H9 (cell line): ENCODE measurements around the gene NFXL1. TPM values are rescaled to one million over a fixed set of nuclear protein-coding genes. Genes with fewer than 3 reads are reported as not detected.

Experiments used
- DNase-seq: peaks from one replicate; pipeline ENCODE4 v3.0.0-alpha.2; 2017
- H2AFZ ChIP-seq: one replicate; pipeline ENCODE4 v1.6.1; 2013; ENCODE audit warnings: mild to moderate bottlenecking, low read length, control low read depth, moderate library complexity
- H2AK5ac ChIP-seq: 2 replicates; pipeline ENCODE4 v1.6.1; 2013; ENCODE audit warnings: low read length, control low read depth, mixed read lengths; ENCODE audit not compliant: insufficient read length
- H2BK120ac ChIP-seq: one replicate; pipeline ENCODE4 v1.6.1; 2013; ENCODE audit warnings: low read depth, mild to moderate bottlenecking, low read length, control low read depth, inconsistent platforms; ENCODE audit not compliant: poor library complexity, severe bottlenecking
- H2BK12ac ChIP-seq: 2 replicates; pipeline ENCODE4 v1.6.1; 2013; ENCODE audit warnings: low read length, control low read depth, mixed read lengths, low read depth; ENCODE audit not compliant: insufficient read length
- H2BK15ac ChIP-seq: 2 replicates; pipeline ENCODE4 v1.6.1; 2013; ENCODE audit warnings: low read depth, low read length, control low read depth
- H2BK20ac ChIP-seq: one replicate; pipeline ENCODE4 v1.6.1; 2013; ENCODE audit warnings: low read depth, mild to moderate bottlenecking, low read length, control low read depth, inconsistent platforms; ENCODE audit not compliant: poor library complexity, severe bottlenecking
- H2BK5ac ChIP-seq: 2 replicates; pipeline ENCODE4 v1.6.1; 2013; ENCODE audit warnings: low read length, control low read depth, mixed read lengths; ENCODE audit not compliant: insufficient read length
- H3K14ac ChIP-seq: 2 replicates; pipeline ENCODE4 v1.6.1; 2013; ENCODE audit warnings: low read length, control low read depth; ENCODE audit not compliant: insufficient read depth
- H3K18ac ChIP-seq: 2 replicates; pipeline ENCODE4 v1.6.1; 2013; ENCODE audit warnings: low read depth, mild to moderate bottlenecking, mixed read lengths, low read length, control low read depth; ENCODE audit not compliant: insufficient read length
- H3K23ac ChIP-seq: 2 replicates; pipeline ENCODE4 v1.6.1; 2013; ENCODE audit warnings: low read length, control low read depth, mixed read lengths, low read depth; ENCODE audit not compliant: insufficient read length
- H3K23me2 ChIP-seq: 2 replicates; pipeline ENCODE4 v1.6.1; 2013; ENCODE audit warnings: low read depth, mild to moderate bottlenecking, mixed read lengths, low read length, control low read depth; ENCODE audit not compliant: insufficient read length, poor library complexity, severe bottlenecking
- H3K27ac ChIP-seq: 2 replicates; pipeline ENCODE4 v1.5.1; 2013; ENCODE audit warnings: low read length, control low read depth, mixed read lengths, low read depth; ENCODE audit not compliant: insufficient read length
- H3K27me3 ChIP-seq: 2 replicates; pipeline ENCODE4 v1.6.1; 2013; ENCODE audit warnings: low read length, control low read depth, inconsistent platforms; ENCODE audit not compliant: insufficient read depth
- H3K4ac ChIP-seq: 2 replicates; pipeline ENCODE4 v1.6.1; 2013; ENCODE audit warnings: low read depth, mild to moderate bottlenecking, control low read depth, inconsistent platforms, low read length, moderate library complexity
- H3K4me1 ChIP-seq: 2 replicates; pipeline ENCODE4 v1.6.1; 2013; ENCODE audit warnings: low read length, control low read depth, inconsistent platforms; ENCODE audit not compliant: insufficient read depth
- H3K4me2 ChIP-seq: 2 replicates; pipeline ENCODE4 v1.6.1; 2013; ENCODE audit warnings: low read length, control low read depth, mixed read lengths; ENCODE audit not compliant: insufficient read length, insufficient read depth
- H3K56ac ChIP-seq: 2 replicates; pipeline ENCODE4 v1.6.1; 2013; ENCODE audit warnings: low read depth, mild to moderate bottlenecking, mixed read lengths, low read length, control low read depth; ENCODE audit not compliant: insufficient read length
- H3K79me1 ChIP-seq: 2 replicates; pipeline ENCODE4 v1.6.1; 2013; ENCODE audit warnings: low read depth, mild to moderate bottlenecking, moderate library complexity, low read length, control low read depth, inconsistent platforms; ENCODE audit not compliant: insufficient read depth, poor library complexity, severe bottlenecking
- H3K79me2 ChIP-seq: 2 replicates; pipeline ENCODE4 v1.6.1; 2013; ENCODE audit warnings: low read length, control low read depth, inconsistent platforms; ENCODE audit not compliant: insufficient read depth
- H3K9ac ChIP-seq: 2 replicates; pipeline ENCODE4 v1.6.1; 2013; ENCODE audit warnings: low read length, control low read depth, mixed read lengths; ENCODE audit not compliant: insufficient read length; ENCODE audit errors: extremely low read depth
- H3K9me3 ChIP-seq: one replicate; pipeline ENCODE4 v1.6.1; 2013; ENCODE audit warnings: low read depth, low read length, inconsistent platforms; ENCODE audit not compliant: control insufficient read depth
- H3T11ph ChIP-seq: one replicate; pipeline ENCODE4 v1.6.1; 2013; ENCODE audit warnings: mild to moderate bottlenecking, low read length, control low read depth, inconsistent platforms
- H4K20me1 ChIP-seq: one replicate; pipeline ENCODE4 v1.6.1; 2013; ENCODE audit not compliant: control insufficient read depth, insufficient read length, insufficient read depth
- H4K5ac ChIP-seq: 2 replicates; pipeline ENCODE4 v1.6.1; 2013; ENCODE audit warnings: low read depth, mild to moderate bottlenecking, mixed read lengths, low read length, control low read depth; ENCODE audit not compliant: insufficient read length
- H4K8ac ChIP-seq: replicated peaks from 2 replicates; pipeline ENCODE4 v1.6.1; 2013; ENCODE audit warnings: low read length, control low read depth, mixed read lengths, low read depth; ENCODE audit not compliant: insufficient read length
- H4K91ac ChIP-seq: 2 replicates; pipeline ENCODE4 v1.6.1; 2013; ENCODE audit warnings: low read depth, mild to moderate bottlenecking, moderate library complexity, mixed read lengths, low read length, control low read depth; ENCODE audit not compliant: insufficient read length
- H3K27ac Mint-ChIP-seq, 3 experiments: 2 replicates in 2 of 3; 3 replicates in 1 of 3; pipeline ENCODE4 v1.8.0; 2020 to 2021; ENCODE audit warnings: mixed read lengths in 3 of 3, mild to moderate bottlenecking in 1 of 3, moderate library complexity in 1 of 3
- H3K27me3 Mint-ChIP-seq: 2 replicates; pipeline ENCODE4 v1.8.0; 2021; ENCODE audit warnings: low read depth, mild to moderate bottlenecking, moderate library complexity, mixed read lengths
- H3K36me3 Mint-ChIP-seq, 3 experiments: 2 replicates in 2 of 3; 3 replicates in 1 of 3; pipeline ENCODE4 v1.8.0; 2020 to 2021; ENCODE audit warnings: low read depth in 3 of 3, mixed read lengths in 3 of 3; ENCODE audit not compliant: insufficient read depth in 1 of 3
- H3K4me1 Mint-ChIP-seq, 2 experiments: 2 replicates each; pipeline ENCODE4 v1.8.0; 2020; ENCODE audit warnings: mixed read lengths in 2 of 2
- H3K4me3 Mint-ChIP-seq, 2 experiments: 2 replicates in 1 of 2; 3 replicates in 1 of 2; pipeline ENCODE4 v1.8.0; 2020 to 2021; ENCODE audit warnings: mild to moderate bottlenecking in 2 of 2, mixed read lengths in 2 of 2, moderate library complexity in 1 of 2
- H3K9me3 Mint-ChIP-seq, 2 experiments: 2 replicates in 1 of 2; 3 replicates in 1 of 2; pipeline ENCODE4 v1.8.0; 2020; ENCODE audit warnings: mild to moderate bottlenecking in 2 of 2, mixed read lengths in 2 of 2, moderate library complexity in 1 of 2
- WGBS: extraction: QIAGEN DNeasy Blood & Tissue Kit; methylation state at CpG from one replicate; pipeline ENCODE4 v1.1.7; 2013; ENCODE audit warnings: missing lambda C conversion rate, low lambda C conversion rate, mixed read lengths; ENCODE audit not compliant: insufficient read length; ENCODE audit errors: extremely low coverage; 5-methylcytosine and 5-hydroxymethylcytosine counted together
- total RNA-seq: library from RNA; stranded (reverse); gene quantifications from 2 replicates; pipeline ENCODE4 v1.2.1, GENCODE V29; 2021
- TF ChIP-seq, protein P1 (sequence below): fragments of 200-600 bp; sonication (generic); conservative IDR thresholded peaks from 3 replicates; pipeline ENCODE4 v1.8.0; 2021; ENCODE audit warnings: antibody characterized with exemption, mild to moderate bottlenecking

The NFXL1 gene
- total RNA-seq, 1 experiment from 2014 or later: 33.8 TPM

GRCh38 chr4:47860305-47860704, 54.1 kb downstream of the NFXL1 start:
- no peak overlapping the region for H3K4me2 ChIP-seq
- H3K4me3 Mint-ChIP-seq: no peak overlapping the region

More at GRCh38 chr4:47860305-47860704, 54.1 kb downstream of the NFXL1 start:
- Histone ChIP-seq H3K56ac (no peak overlapping the region), H3K4me1 (no peaks in the 10 kb centered on the region), H3K27ac (no peak overlapping the region), H2AFZ (no peak overlapping the region), H2AK5ac (no peak overlapping the region), H3K23me2 (no peaks in the 10 kb centered on the region), H3K4ac (no peak overlapping the region), H3K79me1 (no peaks in the 10 kb centered on the region), H4K20me1 (no peaks in the 10 kb centered on the region), H2BK20ac (no peak overlapping the region), H4K5ac (no peak overlapping the region), H2BK5ac (no peak overlapping the region), H3K79me2 (no peaks in the 10 kb centered on the region), H3K18ac (no peak overlapping the region), H2BK120ac (no peak overlapping the region), H4K91ac (no peak overlapping the region), H2BK15ac (no peak overlapping the region), H3K27me3 (no peaks in the 10 kb centered on the region), H3K9me3 (no peaks in the 10 kb centered on the region), H3K23ac (no peak overlapping the region), H3T11ph (no peak overlapping the region), H4K8ac (no peak overlapping the region), H2BK12ac (no peak overlapping the region), H3K14ac (no peak overlapping the region), H3K9ac (no peak overlapping the region)
- DNase-seq: no peak
- peaks cover 0 to 4% of the 10 kb centered on the region in 2 experiments; a peak in 3 of 4 replicates for H3K4me1 Mint-ChIP-seq
- peaks cover 4 to 22% (median 17%) of the 10 kb centered on the region in 3 experiments; a peak in 5 of 7 replicates for H3K36me3 Mint-ChIP-seq
- WGBS: no CpG with 5 or more reads among the region's 1 CpG
- H3K9me3 Mint-ChIP-seq: no peaks in the 10 kb centered on the region
- no peak overlapping the region for H3K27ac Mint-ChIP-seq
- TF ChIP-seq, protein P1, sequence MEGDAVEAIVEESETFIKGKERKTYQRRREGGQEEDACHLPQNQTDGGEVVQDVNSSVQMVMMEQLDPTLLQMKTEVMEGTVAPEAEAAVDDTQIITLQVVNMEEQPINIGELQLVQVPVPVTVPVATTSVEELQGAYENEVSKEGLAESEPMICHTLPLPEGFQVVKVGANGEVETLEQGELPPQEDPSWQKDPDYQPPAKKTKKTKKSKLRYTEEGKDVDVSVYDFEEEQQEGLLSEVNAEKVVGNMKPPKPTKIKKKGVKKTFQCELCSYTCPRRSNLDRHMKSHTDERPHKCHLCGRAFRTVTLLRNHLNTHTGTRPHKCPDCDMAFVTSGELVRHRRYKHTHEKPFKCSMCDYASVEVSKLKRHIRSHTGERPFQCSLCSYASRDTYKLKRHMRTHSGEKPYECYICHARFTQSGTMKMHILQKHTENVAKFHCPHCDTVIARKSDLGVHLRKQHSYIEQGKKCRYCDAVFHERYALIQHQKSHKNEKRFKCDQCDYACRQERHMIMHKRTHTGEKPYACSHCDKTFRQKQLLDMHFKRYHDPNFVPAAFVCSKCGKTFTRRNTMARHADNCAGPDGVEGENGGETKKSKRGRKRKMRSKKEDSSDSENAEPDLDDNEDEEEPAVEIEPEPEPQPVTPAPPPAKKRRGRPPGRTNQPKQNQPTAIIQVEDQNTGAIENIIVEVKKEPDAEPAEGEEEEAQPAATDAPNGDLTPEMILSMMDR: no peak
- no peaks in the 10 kb centered on the region for H3K27me3 Mint-ChIP-seq
